ENCODE results near the gene CPNE5.

- TF ChIP-seq CTCF (IDR thresholded peaks at IDR 0.05) = no peak
- no peak for TF ChIP-seq POLR2A (IDR thresholded peaks at IDR 0.05)
Observed at GRCh38 chr6:36722365-36722764, 116.9 kb downstream of the CPNE5 start.

Data from prostate gland (tissue), 2 donors.